ENCODE measurements around the gene SPI1.

The SPI1 gene

GRCh38 chr11:47378010-47378835, at the start of gene SPI1:
TSS of gene SPI1 (minus strand) at chr11:47378547. CDS start at chr11:47378353, 194 bp downstream.
- DNase-seq, result no peak

- DNase-seq, result peak; percentile 98 to 99
Measured at GRCh38 chr11:47426062-47426956, 48.0 kb upstream of the SPI1 start, which contains the start of gene PSMC3. TSS of gene PSMC3 (minus strand) at chr11:47426439. CDS start at chr11:47426279, 160 bp downstream.

GRCh38 chr11:47425611-47426010, 47.3 kb upstream of the SPI1 start:
- DNase-seq, result no peak

- DNase-seq, result no peak
Measured at GRCh38 chr11:47418454-47419259, 40.3 kb upstream of the SPI1 start.

- DNase-seq, result no peak
Measured at GRCh38 chr11:47417712-47418111, 39.4 kb upstream of the SPI1 start.

GRCh38 chr11:47415949-47416472, 37.7 kb upstream of the SPI1 start:
- DNase-seq, result no peak

- DNase-seq, result no peak
Measured at GRCh38 chr11:47415091-47415854, 36.9 kb upstream of the SPI1 start.

- DNase-seq, result no peak
Measured at GRCh38 chr11:47414685-47415070, 36.3 kb upstream of the SPI1 start.

- no peak for DNase-seq
Measured at GRCh38 chr11:47413908-47414684, 35.7 kb upstream of the SPI1 start.

GRCh38 chr11:47413351-47413750, 35.0 kb upstream of the SPI1 start:
- DNase-seq, result no peak

- peak in 1 of 2 experiments; percentile 26 for DNase-seq
Measured at GRCh38 chr11:47411884-47412746, 33.8 kb upstream of the SPI1 start.

- DNase-seq, result no peak
Measured at GRCh38 chr11:47410370-47411264, 32.3 kb upstream of the SPI1 start.

- peak; percentile 38 to 69 for DNase-seq
Measured at GRCh38 chr11:47409440-47410369, 31.4 kb upstream of the SPI1 start.

GRCh38 chr11:47408598-47409439, 30.5 kb upstream of the SPI1 start:
- DNase-seq, result peak; percentile 14 to 42

- peak; percentile 94 to 95 for DNase-seq
Measured at GRCh38 chr11:47407746-47408590, 29.6 kb upstream of the SPI1 start, which contains the start of gene SLC39A13. TSS of gene SLC39A13 (plus strand) at chr11:47408590. CDS start at chr11:47410095, 1,505 bp downstream.
